ENCODE measurements around the gene TRANK1. TPM values are rescaled to one million over a fixed set of nuclear protein-coding genes. Genes with fewer than 3 reads are reported as not detected.

TRANK1 gene
- 7.4 and 11.4 TPM in 2 replicates for total RNA-seq

DNA sequence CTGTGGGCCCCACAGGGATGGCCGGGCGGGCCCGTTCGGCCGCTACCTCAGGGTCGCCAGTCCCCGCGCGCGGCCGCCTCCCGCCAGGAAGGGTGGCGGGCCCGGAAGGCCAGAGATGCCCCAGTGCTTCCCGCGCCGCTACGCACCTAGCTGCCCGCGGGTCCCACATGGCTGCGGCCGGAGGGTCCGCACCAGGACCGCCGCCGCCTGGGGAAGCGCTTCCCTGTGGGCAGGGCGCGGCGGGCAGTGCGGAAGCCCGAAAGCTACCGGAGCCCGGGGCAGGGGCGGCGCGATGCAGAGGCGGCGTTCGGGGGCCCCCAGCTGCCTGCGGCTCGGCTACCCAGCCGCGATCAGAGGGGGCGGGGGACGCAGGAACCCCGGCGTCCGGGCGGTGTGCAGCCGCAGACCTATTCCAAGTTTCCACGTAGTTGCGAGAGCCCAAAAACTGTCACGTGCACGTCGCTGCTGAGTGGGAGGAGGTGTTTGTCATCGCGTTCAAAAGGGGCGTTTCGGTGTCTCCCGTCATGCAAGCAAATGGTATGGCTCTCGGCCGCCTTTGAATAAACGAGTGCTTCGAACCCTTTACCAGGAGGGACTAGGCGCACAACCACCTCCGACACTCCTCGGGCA lies at the start of gene TRANK1:
TRANK1 (minus strand) TSS at position 414 of the 630 bp plus-strand sequence; CDS start at position 169, 245 bp downstream.

DNA sequence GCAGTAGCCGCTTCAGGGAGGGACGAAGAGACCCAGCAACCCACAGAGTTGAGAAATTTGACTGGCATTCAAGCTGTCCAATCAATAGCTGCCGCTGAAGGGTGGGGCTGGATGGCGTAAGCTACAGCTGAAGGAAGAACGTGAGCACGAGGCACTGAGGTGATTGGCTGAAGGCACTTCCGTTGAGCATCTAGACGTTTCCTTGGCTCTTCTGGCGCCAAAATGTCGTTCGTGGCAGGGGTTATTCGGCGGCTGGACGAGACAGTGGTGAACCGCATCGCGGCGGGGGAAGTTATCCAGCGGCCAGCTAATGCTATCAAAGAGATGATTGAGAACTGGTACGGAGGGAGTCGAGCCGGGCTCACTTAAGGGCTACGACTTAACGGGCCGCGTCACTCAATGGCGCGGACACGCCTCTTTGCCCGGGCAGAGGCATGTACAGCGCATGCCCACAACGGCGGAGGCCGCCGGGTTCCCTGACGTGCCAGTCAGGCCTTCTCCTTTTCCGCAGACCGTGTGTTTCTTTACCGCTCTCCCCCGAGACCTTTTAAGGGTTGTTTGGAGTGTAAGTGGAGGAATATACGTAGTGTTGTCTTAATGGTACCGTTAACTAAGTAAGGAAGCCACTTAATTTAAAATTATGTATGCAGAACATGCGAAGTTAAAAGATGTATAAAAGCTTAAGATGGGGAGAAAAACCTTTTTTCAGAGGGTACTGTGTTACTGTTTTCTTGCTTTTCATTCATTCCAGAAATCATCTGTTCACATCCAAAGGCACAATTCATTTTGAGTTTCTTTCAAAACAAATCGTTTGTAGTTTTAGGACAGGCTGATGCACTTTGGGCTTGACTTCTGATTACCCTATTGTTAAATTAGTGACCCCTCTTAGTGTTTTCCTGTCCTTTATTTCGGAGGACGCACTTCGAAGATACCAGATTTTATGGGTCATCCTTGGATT lies 48.8 kb upstream of the TRANK1 start, which contains the start of gene MLH1:
MLH1 (plus strand) TSS at position 193 of the 958 bp plus-strand sequence; CDS start at position 223, 30 bp downstream.

DNA sequence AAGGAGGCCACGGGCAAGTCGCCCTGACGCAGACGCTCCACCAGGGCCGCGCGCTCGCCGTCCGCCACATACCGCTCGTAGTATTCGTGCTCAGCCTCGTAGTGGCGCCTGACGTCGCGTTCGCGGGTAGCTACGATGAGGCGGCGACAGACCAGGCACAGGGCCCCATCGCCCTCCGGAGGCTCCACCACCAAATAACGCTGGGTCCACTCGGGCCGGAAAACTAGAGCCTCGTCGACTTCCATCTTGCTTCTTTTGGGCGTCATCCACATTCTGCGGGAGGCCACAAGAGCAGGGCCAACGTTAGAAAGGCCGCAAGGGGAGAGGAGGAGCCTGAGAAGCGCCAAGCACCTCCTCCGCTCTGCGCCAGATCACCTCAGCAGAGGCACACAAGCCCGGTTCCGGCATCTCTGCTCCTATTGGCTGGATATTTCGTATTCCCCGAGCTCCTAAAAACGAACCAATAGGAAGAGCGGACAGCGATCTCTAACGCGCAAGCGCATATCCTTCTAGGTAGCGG lies 48.0 kb upstream of the TRANK1 start, which contains the start of gene EPM2AIP1:
EPM2AIP1 (minus strand) TSS at position 326 of the 520 bp plus-strand sequence; CDS start at position 272, 54 bp downstream.

Small RNAs within 50 kb of the gene (small RNA-seq; reads per million reads assigned to genes)
- 0.08 reads per million for gene RNU6ATAC4P

Other genes starting within 250 kb of the TRANK1 start
- under 0.01 TPM in 1 of 2 replicates, not detected in the other for gene DCLK3, start 180.5 kb downstream of the TRANK1 start, total RNA-seq
- gene EPM2AIP1, start 48.1 kb upstream of the TRANK1 start, total RNA-seq, result 19.5 and 23.5 TPM in 2 replicates
- gene MLH1, start 48.5 kb upstream of the TRANK1 start, total RNA-seq, result 51.1 and 67.8 TPM in 2 replicates
- 45.9 and 71.2 TPM in 2 replicates for gene LRRFIP2, start 229.5 kb upstream of the TRANK1 start, total RNA-seq